Mesenchymal stem cell (in vitro differentiated cells and primary cell): ENCODE results near the gene RNF112.

Experiments
- DNase-seq: peaks from one replicate; pipeline ENCODE4 v3.0.0-alpha.2; 2013
- H2AFZ ChIP-seq: one replicate; pipeline ENCODE4 v1.6.1; 2013; ENCODE audit warnings: low read depth, mild to moderate bottlenecking, control low read depth, inconsistent platforms, low read length, moderate library complexity
- H2AK5ac ChIP-seq: 2 replicates; pipeline ENCODE4 v1.6.1; 2013; ENCODE audit warnings: low read length, moderate library complexity, mild to moderate bottlenecking, inconsistent platforms; ENCODE audit not compliant: severe bottlenecking
- H2BK120ac ChIP-seq: one replicate; pipeline ENCODE4 v1.6.1; 2013; ENCODE audit warnings: low read depth, mild to moderate bottlenecking, inconsistent platforms, low read length, moderate library complexity
- H2BK12ac ChIP-seq, 2 experiments: one replicate each; pipeline ENCODE4 v1.6.1; 2013; ENCODE audit warnings: inconsistent platforms in 2 of 2, low read length in 2 of 2, mild to moderate bottlenecking in 2 of 2, moderate library complexity in 2 of 2, control low read depth in 1 of 2
- H2BK15ac ChIP-seq: one replicate; pipeline ENCODE4 v1.6.1; 2013; ENCODE audit warnings: mild to moderate bottlenecking, low read depth, inconsistent platforms; ENCODE audit not compliant: poor library complexity, severe bottlenecking
- H2BK5ac ChIP-seq: 2 replicates; pipeline ENCODE4 v1.6.1; 2013; ENCODE audit warnings: low read depth, mild to moderate bottlenecking, low read length, control low read depth, inconsistent platforms; ENCODE audit not compliant: poor library complexity, severe bottlenecking
- H3K14ac ChIP-seq, 2 experiments: one replicate each; pipeline ENCODE4 v1.6.1; 2013; ENCODE audit warnings: inconsistent platforms in 2 of 2, low read length in 2 of 2, control low read depth in 1 of 2, mild to moderate bottlenecking in 1 of 2, moderate library complexity in 1 of 2
- H3K18ac ChIP-seq, 2 experiments: one replicate each; pipeline ENCODE4 v1.6.1; 2013; ENCODE audit warnings: inconsistent platforms in 2 of 2, low read length in 2 of 2, control low read depth in 1 of 2, low read depth in 1 of 2, mild to moderate bottlenecking in 1 of 2
- H3K23ac ChIP-seq, 2 experiments: one replicate each; pipeline ENCODE4 v1.6.1; 2013; ENCODE audit warnings: inconsistent platforms in 2 of 2, low read length in 2 of 2, mild to moderate bottlenecking in 2 of 2, moderate library complexity in 2 of 2, control low read depth in 1 of 2
- H3K27ac ChIP-seq: 2 replicates; pipeline ENCODE4 v1.5.1; 2013; ENCODE audit warnings: mild to moderate bottlenecking, moderate library complexity, low read length, control low read depth, inconsistent platforms; ENCODE audit not compliant: poor library complexity, severe bottlenecking
- H3K27me3 ChIP-seq, 2 experiments: 2 replicates each; pipeline versions ENCODE4 v1.6.1 to v1.7.0; 2013; ENCODE audit warnings: low read length in 2 of 2, mild to moderate bottlenecking in 2 of 2, moderate library complexity in 2 of 2, control low read depth in 1 of 2, inconsistent platforms in 1 of 2; ENCODE audit not compliant: control insufficient read depth in 1 of 2, insufficient read depth in 1 of 2
- H3K36me3 ChIP-seq, 2 experiments: 2 replicates each; pipeline versions ENCODE4 v1.6.1 to v1.7.0; 2013; ENCODE audit warnings: low read length in 2 of 2, control low read depth in 1 of 2, inconsistent platforms in 1 of 2, low read depth in 1 of 2, mild to moderate bottlenecking in 1 of 2; ENCODE audit not compliant: insufficient read depth in 2 of 2, control insufficient read depth in 1 of 2
- H3K4ac ChIP-seq, 2 experiments: one replicate each; pipeline ENCODE4 v1.6.1; 2013; ENCODE audit warnings: inconsistent platforms in 2 of 2, low read length in 2 of 2, mild to moderate bottlenecking in 2 of 2, moderate library complexity in 2 of 2, control low read depth in 1 of 2, low read depth in 1 of 2
- H3K4me1 ChIP-seq: 2 replicates; pipeline ENCODE4 v1.6.1; 2013; ENCODE audit warnings: low read depth, low read length, control low read depth; ENCODE audit not compliant: control insufficient read depth, insufficient read depth
- H3K4me2 ChIP-seq: 2 replicates; pipeline ENCODE4 v1.6.1; 2013; ENCODE audit warnings: low read length, mild to moderate bottlenecking, inconsistent platforms; ENCODE audit not compliant: poor library complexity, severe bottlenecking
- H3K4me3 ChIP-seq, 2 experiments: 2 replicates each; pipeline versions ENCODE4 v1.5.1 to v1.7.0; 2013; ENCODE audit warnings: low read length in 2 of 2, mild to moderate bottlenecking in 2 of 2, control low read depth in 1 of 2, low read depth in 1 of 2; ENCODE audit not compliant: insufficient read depth in 1 of 2
- H3K79me1 ChIP-seq: replicated peaks from 2 replicates; pipeline ENCODE4 v1.6.1; 2013; ENCODE audit warnings: mild to moderate bottlenecking, control low read depth, low read length, inconsistent platforms; ENCODE audit not compliant: poor library complexity, severe bottlenecking
- H3K9ac ChIP-seq: 2 replicates; pipeline ENCODE4 v1.7.0; 2013; ENCODE audit warnings: mild to moderate bottlenecking, low read length, moderate library complexity
- H3K9me3 ChIP-seq: 2 replicates; pipeline ENCODE4 v1.7.0; 2013; ENCODE audit warnings: mild to moderate bottlenecking, low read length; ENCODE audit not compliant: control insufficient read depth
- H4K8ac ChIP-seq: one replicate; pipeline ENCODE4 v1.6.1; 2013; ENCODE audit warnings: inconsistent platforms, mild to moderate bottlenecking, low read length, moderate library complexity
- H4K91ac ChIP-seq: one replicate; pipeline ENCODE4 v1.6.1; 2013; ENCODE audit warnings: mild to moderate bottlenecking, low read length, inconsistent platforms
- WGBS: methylation state at CpG from one replicate; pipeline ENCODE4 v1.1.7; 2013; ENCODE audit warnings: mixed read lengths; 5-methylcytosine and 5-hydroxymethylcytosine counted together

Gene RNF112

DNA sequence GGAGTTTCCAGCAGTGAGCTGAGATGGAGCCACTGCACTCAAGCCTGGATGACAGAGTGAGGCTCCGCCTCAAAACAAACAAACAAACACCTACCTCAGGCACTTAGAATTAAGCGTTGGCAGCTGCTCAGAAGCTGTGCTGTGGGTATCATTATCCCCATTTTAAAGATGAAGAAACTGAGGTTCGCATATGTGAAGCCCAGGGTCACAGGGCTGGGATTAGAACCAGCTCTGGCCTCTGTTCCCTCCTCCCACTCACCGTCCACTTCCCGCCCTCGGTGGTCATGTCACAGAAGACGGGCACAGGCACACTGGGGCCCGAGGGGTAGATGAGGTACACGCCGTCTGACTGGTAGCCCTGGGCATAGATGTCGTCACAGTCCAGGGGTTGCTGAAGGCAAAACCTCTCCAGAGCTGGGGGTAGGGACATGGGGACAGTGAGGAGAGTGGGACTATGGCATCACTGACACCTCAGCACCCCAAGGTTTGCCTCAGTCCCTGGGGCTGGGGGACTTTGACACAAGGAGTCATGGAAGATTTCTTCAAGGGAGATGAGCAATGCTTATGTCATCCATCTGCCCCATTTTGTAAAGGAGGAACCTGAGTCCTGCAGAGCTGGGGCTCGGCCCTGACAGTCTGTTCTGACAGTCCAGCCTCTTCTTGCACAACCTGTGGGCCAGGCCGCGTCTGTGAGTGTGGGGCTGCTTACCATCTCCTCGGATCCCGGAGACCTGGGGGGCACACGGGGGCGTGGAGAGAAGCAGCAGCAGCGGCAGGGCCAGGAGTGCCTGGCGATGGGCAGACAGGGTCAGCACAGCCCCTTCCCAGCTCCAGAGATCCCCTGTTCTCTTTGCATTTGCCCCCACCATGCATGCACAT lies 24.7 kb upstream of the RNF112 start:
- peak overlapping the region in 1 of 2 experiments; percentile 86 for H3K14ac ChIP-seq
- peaks cover 32% of the 10 kb centered on the region for H3K4me1 ChIP-seq
- DNase-seq = peak; percentile 94
- peak overlapping the region; percentile 19 for H3K4me2 ChIP-seq
- peak overlapping the region; percentile 78 to 96 for H3K18ac ChIP-seq
- H3K9me3 ChIP-seq = no peaks in the 10 kb centered on the region
- H2BK120ac ChIP-seq = peak overlapping the region; percentile 8
- no peak overlapping the region for H2AFZ ChIP-seq
- 46% methylated on average over 20 of the region's 20 CpGs for WGBS
- peak overlapping the region in 1 of 2 experiments; percentile 69 for H3K4me3 ChIP-seq
- peak overlapping the region; percentile 27 for H4K91ac ChIP-seq
- H2BK5ac ChIP-seq = no peak overlapping the region
- H3K4ac ChIP-seq = peak overlapping the region; percentile 16 to 89
- H3K27ac ChIP-seq = peak overlapping the region; percentile 10
- H2BK15ac ChIP-seq = peak overlapping the region; percentile 38
- no peak overlapping the region for H2AK5ac ChIP-seq
- peaks cover 0 to 5% of the 10 kb centered on the region in 2 experiments for H3K27me3 ChIP-seq
- H4K8ac ChIP-seq = peak overlapping the region; percentile 25
- H3K23ac ChIP-seq = peak overlapping the region in 1 of 2 experiments; percentile 57
- peak overlapping the region; percentile 60 to 89 for H2BK12ac ChIP-seq
- peak overlapping the region; percentile 58 for H3K9ac ChIP-seq
- peaks cover 43 to 51% of the 10 kb centered on the region in 2 experiments for H3K36me3 ChIP-seq
- H3K79me1 ChIP-seq = peaks cover 26% of the 10 kb centered on the region

DNA sequence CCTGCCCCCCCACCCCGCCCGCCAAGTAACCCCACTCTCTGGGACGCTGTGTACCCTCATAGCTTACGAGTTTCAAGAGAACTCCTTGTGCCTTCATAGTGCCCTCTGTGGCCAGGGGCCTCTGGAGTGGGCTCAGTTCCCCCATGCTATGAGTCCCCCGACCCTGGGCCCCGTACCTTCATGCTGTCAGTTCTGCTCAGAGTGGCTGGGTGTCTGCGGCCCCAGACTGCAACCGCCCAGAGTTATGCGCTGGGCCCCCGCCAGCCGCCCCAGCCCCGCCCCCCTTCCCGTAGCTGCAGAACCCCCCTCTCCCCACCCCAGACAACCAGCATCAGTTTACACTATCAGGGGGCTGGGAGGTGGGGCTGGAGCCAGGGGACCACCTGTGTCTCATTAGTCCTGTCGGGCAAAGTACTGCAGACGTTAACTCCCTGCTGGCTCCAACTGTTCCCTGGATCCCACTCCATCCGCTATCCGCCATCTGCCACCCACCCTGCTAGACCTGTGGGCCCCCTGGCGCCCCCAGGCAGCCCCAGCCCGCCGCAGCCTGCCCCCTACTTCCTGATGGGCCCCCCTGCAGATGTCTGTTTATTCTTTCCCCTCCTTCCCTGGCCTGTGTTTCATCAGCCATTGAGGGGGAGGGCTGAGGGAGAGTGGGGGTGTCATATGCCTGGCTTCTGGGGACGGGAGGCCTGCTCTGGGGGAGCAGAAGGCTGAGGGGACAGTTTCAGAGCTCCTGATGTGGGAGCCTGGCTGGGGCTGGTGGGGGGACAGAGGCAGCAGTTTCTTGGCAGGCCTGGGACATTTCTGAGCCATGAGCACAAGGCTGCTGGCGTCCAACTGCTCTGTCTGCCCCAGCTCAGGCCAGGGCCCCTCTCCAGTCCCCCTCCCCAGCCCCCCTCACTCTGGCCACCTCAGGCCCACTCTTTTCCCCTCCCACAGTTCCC lies 23.8 kb upstream of the RNF112 start, which contains the start of gene MFAP4:
TSS of gene MFAP4 (minus strand) at position 217 of the 947 bp plus-strand sequence. CDS start at position 182, 35 bp downstream.
- Histone ChIP-seq H3K79me1 (peaks cover 18% of the 10 kb centered on the region), H3K4me3 (peak within 1 kb of the TSS in 1 of 2 experiments; percentile 69), H2BK120ac (peak within 1 kb of the TSS; percentile 8), H2BK12ac (peak within 1 kb of the TSS; percentile 89 to 92), H3K4ac (peak within 1 kb of the TSS; percentile 79 to 89), H2BK5ac (no peak within 1 kb of the TSS), H2AFZ (no peak within 1 kb of the TSS), H3K23ac (peak within 1 kb of the TSS in 1 of 2 experiments; percentile 57), H2AK5ac (peak within 1 kb of the TSS; percentile 50), H3K9me3 (no peaks in the 10 kb centered on the region), H4K91ac (peak within 1 kb of the TSS; percentile 92), H3K27ac (peak within 1 kb of the TSS; percentile 28), H3K4me2 (peak within 1 kb of the TSS; percentile 30), H4K8ac (peak within 1 kb of the TSS; percentile 82), H3K14ac (peak within 1 kb of the TSS in 1 of 2 experiments; percentile 86), H2BK15ac (peak within 1 kb of the TSS; percentile 55), H3K9ac (peak within 1 kb of the TSS; percentile 72), H3K18ac (peak within 1 kb of the TSS; percentile 82 to 96), H3K36me3 (peaks cover 36 to 41% of the 10 kb centered on the region in 2 experiments), H3K4me1 (peaks cover 33% of the 10 kb centered on the region), H3K27me3 (peaks cover 0 to 11% of the 10 kb centered on the region in 2 experiments)
- DNase-seq = peak; percentile 81
- 9% methylated on average over 15 of the region's 22 CpGs for WGBS

DNA sequence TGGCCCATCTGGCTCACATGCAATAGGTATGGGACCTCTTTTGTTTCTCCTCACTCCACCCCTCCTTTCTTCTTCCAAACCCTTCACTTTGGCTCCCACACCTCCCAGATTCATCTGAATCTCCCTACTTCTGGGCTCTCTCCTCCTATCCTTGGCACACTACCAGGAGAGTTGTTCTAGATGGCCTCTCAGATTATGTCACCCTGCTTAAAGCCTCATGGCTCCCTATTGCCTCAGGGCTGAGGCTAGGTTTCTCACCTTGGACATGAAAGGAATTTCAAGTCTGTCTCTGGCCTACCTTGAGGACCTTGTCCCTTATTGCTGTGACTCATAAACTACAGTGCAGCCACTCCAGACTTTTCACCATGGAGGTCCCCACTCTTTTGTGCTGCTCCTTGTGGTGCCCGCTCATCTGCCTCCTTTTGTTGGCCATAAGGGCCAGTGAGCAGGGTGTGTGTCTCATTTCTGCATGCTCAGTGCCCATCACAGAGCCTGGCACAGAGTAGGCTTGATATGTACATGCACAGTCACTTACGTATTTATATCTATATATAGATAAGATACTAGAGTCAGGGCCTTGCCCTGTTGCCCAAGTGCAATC lies 23.0 kb upstream of the RNF112 start:
- H3K79me1 ChIP-seq = peaks cover 10% of the 10 kb centered on the region
- WGBS = 100% methylated on average over 1 of the region's 2 CpGs
- no peak overlapping the region for H2AFZ ChIP-seq
- DNase-seq = peak; percentile 72
- H3K4me3 ChIP-seq = no peak overlapping the region
- peak overlapping the region; percentile 44 to 82 for H3K18ac ChIP-seq
- H3K14ac ChIP-seq = peak overlapping the region in 1 of 2 experiments; percentile 0
- H4K91ac ChIP-seq = peak overlapping the region; percentile 92
- H3K27me3 ChIP-seq = peaks cover 0 to 18% of the 10 kb centered on the region in 2 experiments
- H3K9ac ChIP-seq = peak overlapping the region; percentile 72
- peaks cover 29% of the 10 kb centered on the region for H3K4me1 ChIP-seq
- peak overlapping the region; percentile 8 to 79 for H3K4ac ChIP-seq
- no peaks in the 10 kb centered on the region for H3K9me3 ChIP-seq
- H3K23ac ChIP-seq = no peak overlapping the region
- peak overlapping the region; percentile 26 for H2BK15ac ChIP-seq
- peaks cover 28 to 33% of the 10 kb centered on the region in 2 experiments for H3K36me3 ChIP-seq
- H3K27ac ChIP-seq = peak overlapping the region; percentile 28
- H2AK5ac ChIP-seq = peak overlapping the region; percentile 50
- H2BK120ac ChIP-seq = peak overlapping the region; percentile 8
- H4K8ac ChIP-seq = peak overlapping the region; percentile 82
- peak overlapping the region; percentile 16 to 92 for H2BK12ac ChIP-seq
- no peak overlapping the region for H2BK5ac ChIP-seq
- H3K4me2 ChIP-seq = no peak overlapping the region
